ENCODE results near the gene EQTN.

The EQTN gene

GRCh38 chr9:27272103-27272502, 24.8 kb downstream of the EQTN start:
- intact Hi-C loops (cut with DNase I; ENCODE audit: low total_unique reads) = no loop called here
- Histone ChIP-seq H3K36me3 (no peaks in the 10 kb centered on the region), H3K27ac (no peak overlapping the region), H3K4me1 (peaks cover 0 to 4% (median 0%) of the 10 kb centered on the region in 4 donors), H3K4me3 (no peak overlapping the region), H3K27me3 (no peaks in the 10 kb centered on the region), H3K9me3 (no peaks in the 10 kb centered on the region)
- no peak for TF ChIP-seq CTCF (IDR thresholded peaks at IDR 0.05)
- no peak for DNase-seq

- H3K4me3 ChIP-seq = no peak overlapping the region
- H3K27ac ChIP-seq = no peak overlapping the region
- H3K27me3 ChIP-seq = no peaks in the 10 kb centered on the region
- no peak for DNase-seq
- intact Hi-C loops (cut with DNase I; ENCODE audit: low total_unique reads) = no loop called here
- no peaks in the 10 kb centered on the region for H3K36me3 ChIP-seq
- H3K9me3 ChIP-seq = no peaks in the 10 kb centered on the region
- no peaks in the 10 kb centered on the region for H3K4me1 ChIP-seq
- no peak for TF ChIP-seq CTCF (IDR thresholded peaks at IDR 0.05)
Measured at GRCh38 chr9:27261517-27262211, 35.3 kb downstream of the EQTN start.

- Histone ChIP-seq H3K36me3 (no peaks in the 10 kb centered on the region), H3K9me3 (no peaks in the 10 kb centered on the region), H3K27ac (no peak overlapping the region), H3K27me3 (no peaks in the 10 kb centered on the region), H3K4me1 (no peaks in the 10 kb centered on the region), H3K4me3 (no peak overlapping the region)
- intact Hi-C loops (cut with DNase I; ENCODE audit: low total_unique reads) = no loop called here
- TF ChIP-seq CTCF (IDR thresholded peaks at IDR 0.05) = no peak
- no peak for DNase-seq
Measured at GRCh38 chr9:27260789-27261516, 36.0 kb downstream of the EQTN start.

- Histone ChIP-seq H3K4me3 (no peak overlapping the region), H3K4me1 (no peaks in the 10 kb centered on the region), H3K27ac (no peak overlapping the region), H3K9me3 (no peaks in the 10 kb centered on the region), H3K36me3 (no peaks in the 10 kb centered on the region), H3K27me3 (no peaks in the 10 kb centered on the region)
- TF ChIP-seq CTCF (IDR thresholded peaks at IDR 0.05) = no peak
- intact Hi-C loops (cut with DNase I; ENCODE audit: low total_unique reads) = no loop called here
- no peak for DNase-seq
Measured at GRCh38 chr9:27258662-27259061, 38.3 kb downstream of the EQTN start.

GRCh38 chr9:27248702-27249101, 48.2 kb downstream of the EQTN start:
- intact Hi-C loops (cut with DNase I; ENCODE audit: low total_unique reads) = no loop called here
- Histone ChIP-seq H3K27me3 (no peaks in the 10 kb centered on the region), H3K4me3 (no peak overlapping the region), H3K27ac (no peak overlapping the region), H3K9me3 (no peaks in the 10 kb centered on the region), H3K36me3 (no peaks in the 10 kb centered on the region), H3K4me1 (no peaks in the 10 kb centered on the region)
- no peak for TF ChIP-seq CTCF (IDR thresholded peaks at IDR 0.05)
- no peak for DNase-seq
